ENCODE results near the gene POU2AF3. TPM values are rescaled to one million over a fixed set of nuclear protein-coding genes. Genes with fewer than 3 reads are reported as not detected.
A peak's percentile ranks its signal among the peaks of the same experiment; 100 is the strongest.

POU2AF3 gene
- total and polyA plus RNA-seq, 10 of the 15 experiments (the other 5 are each of a cell fraction or from before 2014, with no cell fraction given), result 0.17 TPM; not detected in 8

DNA sequence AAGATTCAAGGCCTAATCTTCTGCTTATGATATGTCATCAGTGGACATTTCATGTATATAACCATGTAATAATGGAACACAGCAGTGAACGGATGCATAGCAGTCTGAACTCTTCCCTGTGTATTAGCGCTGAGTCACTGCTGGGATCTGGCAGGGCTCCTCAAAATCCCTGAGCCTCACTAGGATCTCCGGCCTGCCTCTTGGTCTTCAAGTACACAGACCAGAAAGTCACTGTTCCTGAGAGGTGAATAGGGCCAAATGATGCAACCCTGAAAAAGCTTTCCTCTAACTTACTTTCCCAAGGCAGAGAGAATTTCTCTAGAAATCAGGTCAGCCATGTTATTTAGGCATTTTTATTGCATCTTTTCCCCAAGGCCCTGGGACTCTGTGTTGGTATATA lies 45.7 kb downstream of the POU2AF3 start:
- Histone ChIP-seq H4K20me1 (ENCODE audit: control insufficient read depth, insufficient read depth) (no peaks in the 10 kb centered on the region), H3K4me3 (no peak overlapping the region), H3K36me3 (ENCODE audit: control insufficient read depth in 2 of 2, insufficient read depth in 2 of 2, low read length in 1 of 2) (no peaks in the 10 kb centered on the region), H3K9ac (ENCODE audit: control insufficient read depth, insufficient read depth, low read length) (no peak overlapping the region), H3K4me1 (ENCODE audit: control insufficient read depth, insufficient read depth, low read length) (no peaks in the 10 kb centered on the region), H3K9me3 (replicated peaks; ENCODE audit: control insufficient read depth, insufficient read depth, low read length) (peaks cover 2% of the 10 kb centered on the region; the same call in 1 of the 3 replicates), H2AFZ (ENCODE audit: control insufficient read depth, low read depth, low read length) (no peak overlapping the region), H3K79me2 (ENCODE audit: control insufficient read depth, insufficient read depth, low read length) (no peaks in the 10 kb centered on the region), H3K27me3 (replicated peaks in 1 of 2; ENCODE audit: control insufficient read depth in 2 of 2, insufficient read depth in 2 of 2, low read length in 1 of 2) (no peaks in the 10 kb centered on the region), H3K4me2 (ENCODE audit: control insufficient read depth, insufficient read depth) (no peak overlapping the region), H3K27ac (ENCODE audit: control insufficient read depth, insufficient read depth) (no peak overlapping the region)
- ChIA-PET POLR2A (no interaction called here), CTCF (interaction anchor here (1.4 kb wide), 1 partner anchor 78 kb away, joined by 3 read pairs; no protein-coding TSS in a partner anchor), RAD21 (ENCODE audit: unreplicated experiment) (interaction anchor here (1.0 kb wide), 1 partner anchor 21 kb away, joined by 3 read pairs; no protein-coding TSS in a partner anchor), SMC1A (ENCODE audit: uncharacterized antibody, unreplicated experiment) (interaction anchor here (1.3 to 1.6 kb wide), 2 partner anchors 78 to 79 kb away, joined by 3 read pairs; no protein-coding TSS in a partner anchor)
- TF ChIP-seq, protein P1, sequence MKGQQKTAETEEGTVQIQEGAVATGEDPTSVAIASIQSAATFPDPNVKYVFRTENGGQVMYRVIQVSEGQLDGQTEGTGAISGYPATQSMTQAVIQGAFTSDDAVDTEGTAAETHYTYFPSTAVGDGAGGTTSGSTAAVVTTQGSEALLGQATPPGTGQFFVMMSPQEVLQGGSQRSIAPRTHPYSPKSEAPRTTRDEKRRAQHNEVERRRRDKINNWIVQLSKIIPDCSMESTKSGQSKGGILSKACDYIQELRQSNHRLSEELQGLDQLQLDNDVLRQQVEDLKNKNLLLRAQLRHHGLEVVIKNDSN (IDR thresholded peaks at IDR 0.05; ENCODE audit: borderline replicate concordance, extremely low read length, insufficient read depth, low read depth, low read length), result no peak
- TF ChIP-seq POU2F2 (IDR thresholded peaks at IDR 0.05; ENCODE audit: borderline replicate concordance, low read depth, low read length), result 0 out of 3 replicates have a peak, but pooled peaks have one; percentile 20
- TF ChIP-seq TBL1XR1 (IDR thresholded peaks at IDR 0.05; ENCODE audit: low read depth, low read length), result no peak
- TF ChIP-seq SIN3A (IDR thresholded peaks at IDR 0.05; ENCODE audit: low read depth, low read length), result no peak
- DNase-seq (ENCODE audit: low read depth, low spot score), result no peak
- no peak for FAIRE-seq
- in situ Hi-C loops (cut with MboI) (no loop called here), intact Hi-C loops (cut with micrococcal nuclease; ENCODE audit: unreplicated experiment) (no loop called here)
- WGBS (ENCODE audit: insufficient coverage, insufficient replicate concordance, low lambda C conversion rate, missing lambda C conversion rate), result 83% methylated on average over 3 of the region's 3 CpGs
- ATAC-seq, result no peak; the same call in 2 of the 3 replicates
- no TSS peak for BruUV-seq (replicated peaks)

GRCh38 chr11:111347002-111347722 lies 48.8 kb downstream of the POU2AF3 start:
- FAIRE-seq (no peak), DNase-seq (ENCODE audit: low read depth, low spot score) (no peak), ATAC-seq (no peak)
- in situ Hi-C loops (cut with MboI) (no loop called here), intact Hi-C loops (cut with micrococcal nuclease; ENCODE audit: unreplicated experiment) (loop anchor here (5.0 kb wide), 1 partner anchor 65 kb away; no protein-coding TSS in a partner anchor)
- peaks cover 5% of the 10 kb centered on the region; the same call in 1 of the 2 replicates for H3K4me1 ChIP-seq (ENCODE audit: control insufficient read depth, insufficient read depth, low read length)
- no peak overlapping the region for H3K4me3 ChIP-seq
- BruUV-seq (replicated peaks), result no TSS peak
- H4K20me1 ChIP-seq (ENCODE audit: control insufficient read depth, insufficient read depth), result no peaks in the 10 kb centered on the region
- POLR2A ChIA-PET, result no interaction called here
- SMC1A ChIA-PET (ENCODE audit: uncharacterized antibody, unreplicated experiment), result interaction anchor here (0.9 to 1.3 kb wide), 2 partner anchors 69 to 71 kb away, joined by 3 to 4 read pairs; no protein-coding TSS in a partner anchor
- H3K79me2 ChIP-seq (ENCODE audit: control insufficient read depth, insufficient read depth, low read length), result no peaks in the 10 kb centered on the region
- no peaks in the 10 kb centered on the region for H3K9me3 ChIP-seq (replicated peaks; ENCODE audit: control insufficient read depth, insufficient read depth, low read length)
- H2AFZ ChIP-seq (ENCODE audit: control insufficient read depth, low read depth, low read length), result no peak overlapping the region
- CTCF ChIA-PET, result interaction anchor here (0.7 kb wide), 1 partner anchor 34 kb away, joined by 3 read pairs; no protein-coding TSS in a partner anchor
- H3K27me3 ChIP-seq (replicated peaks in 1 of 2; ENCODE audit: control insufficient read depth in 2 of 2, insufficient read depth in 2 of 2, low read length in 1 of 2), result no peaks in the 10 kb centered on the region
- WGBS (ENCODE audit: insufficient coverage, insufficient replicate concordance, low lambda C conversion rate, missing lambda C conversion rate), result 80% methylated on average over 6 of the region's 6 CpGs
- no peak overlapping the region for H3K9ac ChIP-seq (ENCODE audit: control insufficient read depth, insufficient read depth, low read length)
- H3K27ac ChIP-seq (ENCODE audit: control insufficient read depth, insufficient read depth), result no peak overlapping the region
- no peak overlapping the region for H3K4me2 ChIP-seq (ENCODE audit: control insufficient read depth, insufficient read depth)
- RAD21 ChIA-PET (ENCODE audit: unreplicated experiment), result no interaction called here
- H3K36me3 ChIP-seq (ENCODE audit: control insufficient read depth in 2 of 2, insufficient read depth in 2 of 2, low read length in 1 of 2), result peaks cover 0 to 11% of the 10 kb centered on the region in 2 experiments; a peak in 2 of 4 replicates
- TF ChIP-seq, protein P2, sequence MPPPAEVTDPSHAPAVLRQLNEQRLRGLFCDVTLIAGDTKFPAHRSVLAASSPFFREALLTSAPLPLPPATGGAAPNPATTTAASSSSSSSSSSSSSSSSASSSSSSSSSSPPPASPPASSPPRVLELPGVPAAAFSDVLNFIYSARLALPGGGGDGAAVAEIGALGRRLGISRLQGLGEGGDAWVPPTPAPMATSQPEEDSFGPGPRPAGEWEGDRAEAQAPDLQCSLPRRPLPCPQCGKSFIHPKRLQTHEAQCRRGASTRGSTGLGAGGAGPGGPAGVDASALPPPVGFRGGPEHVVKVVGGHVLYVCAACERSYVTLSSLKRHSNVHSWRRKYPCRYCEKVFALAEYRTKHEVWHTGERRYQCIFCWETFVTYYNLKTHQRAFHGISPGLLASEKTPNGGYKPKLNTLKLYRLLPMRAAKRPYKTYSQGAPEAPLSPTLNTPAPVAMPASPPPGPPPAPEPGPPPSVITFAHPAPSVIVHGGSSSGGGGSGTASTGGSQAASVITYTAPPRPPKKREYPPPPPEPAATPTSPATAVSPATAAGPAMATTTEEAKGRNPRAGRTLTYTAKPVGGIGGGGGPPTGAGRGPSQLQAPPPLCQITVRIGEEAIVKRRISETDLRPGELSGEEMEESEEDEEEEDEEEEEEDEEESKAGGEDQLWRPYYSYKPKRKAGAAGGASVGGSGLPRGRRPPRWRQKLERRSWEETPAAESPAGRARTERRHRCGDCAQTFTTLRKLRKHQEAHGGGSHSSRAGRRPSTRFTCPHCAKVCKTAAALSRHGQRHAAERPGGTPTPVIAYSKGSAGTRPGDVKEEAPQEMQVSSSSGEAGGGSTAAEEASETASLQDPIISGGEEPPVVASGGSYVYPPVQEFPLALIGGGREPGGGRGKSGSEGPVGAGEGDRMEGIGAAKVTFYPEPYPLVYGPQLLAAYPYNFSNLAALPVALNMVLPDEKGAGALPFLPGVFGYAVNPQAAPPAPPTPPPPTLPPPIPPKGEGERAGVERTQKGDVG (CRISPR knock-in tag; IDR thresholded peaks at IDR 0.05), result no peak
- no peak for TF ChIP-seq KAT2A (conservative IDR thresholded peaks at IDR 0.05; ENCODE audit: control insufficient read depth, low read depth, low read length)
- TF ChIP-seq SMC3 (IDR thresholded peaks at IDR 0.05; ENCODE audit: borderline replicate concordance, low read length), result no peak
- TF ChIP-seq POLR2AphosphoS2 (IDR thresholded peaks at IDR 0.05; ENCODE audit: low read depth, low read length), result 0 out of 2 replicates have a peak, but pooled peaks have one; percentile 40
- peak; percentile 4; the same call in 1 of the 2 replicates for TF ChIP-seq POLR2A (IDR thresholded peaks at IDR 0.05; ENCODE audit: low read depth, low read length)
- no peak for TF ChIP-seq SMAD1 (IDR thresholded peaks at IDR 0.05; ENCODE audit: low read depth, partially characterized antibody)
- TF ChIP-seq, protein P3, sequence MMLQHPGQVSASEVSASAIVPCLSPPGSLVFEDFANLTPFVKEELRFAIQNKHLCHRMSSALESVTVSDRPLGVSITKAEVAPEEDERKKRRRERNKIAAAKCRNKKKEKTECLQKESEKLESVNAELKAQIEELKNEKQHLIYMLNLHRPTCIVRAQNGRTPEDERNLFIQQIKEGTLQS (IDR thresholded peaks at IDR 0.05; ENCODE audit: borderline replicate concordance, extremely low read depth, low read depth, low read length), result no peak
